Psoas muscle (tissue), 8 donors: ENCODE measurements around the gene ZAP70. TPM values are rescaled to one million over a fixed set of nuclear protein-coding genes. Genes with fewer than 3 reads are reported as not detected.
A peak's percentile ranks its signal among the peaks of the same experiment; 100 is the strongest.

Source experiments
- ATAC-seq, 4 donors: fragments of 200-7000 bp; cut with Tn5 transposase; one replicate each; pipeline ENCODE4 v1.9.1; 2020; ENCODE audit warnings: moderate library complexity in 3 of 4, mild to moderate bottlenecking in 2 of 4
- DNase-seq, 2 donors: peaks; one replicate each; pipeline ENCODE4 v3.0.0-alpha.2; 2020
- H3K27ac ChIP-seq: fragments of 200-600 bp; one replicate; pipeline ENCODE4 v1.8.0; 2022
- H3K27me3 ChIP-seq, 3 donors: fragments of 200-600 bp in 1 of 3; one replicate each; pipeline versions ENCODE4 v1.6.1 to v1.8.0; 2013 to 2022; ENCODE audit warnings: low read length in 2 of 3, mild to moderate bottlenecking in 2 of 3, moderate library complexity in 1 of 3; ENCODE audit not compliant: insufficient read depth in 3 of 3
- H3K36me3 ChIP-seq, 2 donors: fragments of 200-600 bp in 1 of 2; one replicate each; pipeline versions ENCODE4 v1.6.1 to v1.8.0; 2013 to 2022; ENCODE audit warnings: low read depth in 1 of 2, mild to moderate bottlenecking in 1 of 2, moderate library complexity in 1 of 2; ENCODE audit not compliant: insufficient read depth in 1 of 2
- H3K4me1 ChIP-seq: fragments of 200-600 bp; one replicate; pipeline ENCODE4 v1.8.0; 2022
- H3K4me3 ChIP-seq: fragments of 200-600 bp; one replicate; pipeline ENCODE4 v1.8.0; 2022; ENCODE audit warnings: mild to moderate bottlenecking
- H3K9me3 ChIP-seq: fragments of 200-600 bp; one replicate; pipeline ENCODE4 v1.8.0; 2022
- CTCF ChIP-seq: fragments of 200-600 bp; IDR thresholded peaks from one replicate; pipeline ENCODE4 v1.8.0; 2022; ENCODE audit warnings: antibody characterized with exemption
- WGBS, 3 donors: extraction: QIAGEN DNeasy Blood & Tissue Kit; methylation state at CpG; one replicate each; pipeline versions ENCODE4 v1.1.6 to v1.1.7; 2013; 5-methylcytosine and 5-hydroxymethylcytosine counted together
- intact Hi-C, 2 donors: fragments of 100-400 bp; cut with DNase I; formaldehyde crosslinking; loops; one replicate each; pipeline versions ENCODE4 v1.11.0 to v1.14.2; 2022
- polyA plus RNA-seq, 3 donors: library from polyadenylated mRNA; stranded (reverse); fragments of 200-250 nt; gene quantifications; one replicate each; pipeline ENCODE4 v1.2.3, GENCODE V29; 2013
- total RNA-seq, 4 donors: library from RNA; stranded (reverse); fragmentation: NEBNext Ultra II Directional in 2 of 4; extraction: Animal tissue kit (Norgen Biotek cat#: 25700) in 2 of 4; gene quantifications; one replicate each; pipeline versions ENCODE4 v1.2.1 to v1.2.4, GENCODE V29; 2021 to 2023
- donor health status: healthy with polysubstance abuse.
- donor health status: DM: no; HTN: no; CAD: no; lungs with moderate emphysema.
- donor health status: Bipolar disorder and iron deficiency.
- donor health status: healthy.
- donor health status: DM: yes; HTN: yes; CAD: no.
- donor health status: DM: no; HTN: no; CAD: no.
- donor health status: DM: no; HTN: no; CAD: no.
- donor health status: DM: yes; HTN: yes; CAD: no.

The ZAP70 gene
- total and polyA plus RNA-seq, 7 donors, result 0.40 to 1.2 (median 0.74) TPM

GRCh38 chr2:97737421-97738178 is 24.2 kb downstream of the ZAP70 start:
- Histone ChIP-seq H3K27me3 (no peaks in the 10 kb centered on the region), H3K36me3 (no peaks in the 10 kb centered on the region), H3K4me3 (no peak overlapping the region), H3K27ac (no peak overlapping the region), H3K4me1 (no peaks in the 10 kb centered on the region), H3K9me3 (no peaks in the 10 kb centered on the region)
- DNase-seq (no peak), ATAC-seq (no peak)
- WGBS, 3 donors, result 80 to 84% (median 81%) methylated on average over 31 to 32 of the region's 32 CpGs
- intact Hi-C loops, result no loop called here
- no peak for TF ChIP-seq CTCF

GRCh38 chr2:97738179-97739019 is 25.0 kb downstream of the ZAP70 start:
- Histone ChIP-seq H3K27ac (no peak overlapping the region), H3K4me3 (no peak overlapping the region), H3K36me3 (no peaks in the 10 kb centered on the region), H3K9me3 (no peaks in the 10 kb centered on the region), H3K4me1 (no peaks in the 10 kb centered on the region), H3K27me3 (no peaks in the 10 kb centered on the region)
- TF ChIP-seq CTCF, result no peak
- ATAC-seq (no peak), DNase-seq (no peak)
- intact Hi-C loops, result no loop called here
- 96% methylated on average over 9 of the region's 9 CpGs for WGBS, 3 donors

GRCh38 chr2:97739020-97739892 is 25.9 kb downstream of the ZAP70 start:
- Histone ChIP-seq H3K27me3 (no peaks in the 10 kb centered on the region), H3K4me1 (no peaks in the 10 kb centered on the region), H3K36me3 (no peaks in the 10 kb centered on the region), H3K27ac (no peak overlapping the region), H3K4me3 (no peak overlapping the region), H3K9me3 (no peaks in the 10 kb centered on the region)
- intact Hi-C loops, result no loop called here
- TF ChIP-seq CTCF, result no peak
- 85 to 88% (median 86%) methylated on average over 22 to 23 of the region's 23 CpGs for WGBS, 3 donors
- no peak for DNase-seq
- ATAC-seq, result peak in 1 of 4 donors; percentile 8

- Histone ChIP-seq H3K27me3 (no peaks in the 10 kb centered on the region), H3K9me3 (no peaks in the 10 kb centered on the region), H3K4me3 (no peak overlapping the region), H3K36me3 (no peaks in the 10 kb centered on the region), H3K27ac (no peak overlapping the region), H3K4me1 (no peaks in the 10 kb centered on the region)
- DNase-seq (no peak), ATAC-seq (no peak)
- no peak for TF ChIP-seq CTCF
- WGBS, 3 donors, result 85 to 92% (median 87%) methylated on average over 5 of the region's 5 CpGs
- intact Hi-C loops, result no loop called here
These were observed 26.5 kb downstream of the ZAP70 start for GRCh38 chr2:97739893-97740245.
